Naive thymus-derived CD4-positive, alpha-beta T cell (primary cell): ENCODE results near the gene FIG4. TPM values are rescaled to one million over a fixed set of nuclear protein-coding genes. Genes with fewer than 3 reads are reported as not detected.

Experiments used
- ATAC-seq: fragments of 150-1000 bp; cut with Tn5 transposase; 2 replicates; pipeline ENCODE4 v1.10.0; 2021; ENCODE audit warnings: mild to moderate bottlenecking, moderate library complexity
- CTCF ChIA-PET: fragments of 350-600 bp; sonication (Branson Sonifier 250); formaldehyde crosslinking; loops from one replicate; lab custom pipeline; 2021; ENCODE audit warnings: antibody characterized with exemption; lab: Charles Lee
- POLR2A ChIA-PET: fragments of 350-600 bp; sonication (Branson Sonifier 250); formaldehyde crosslinking; loops from one replicate; lab custom pipeline; 2021; ENCODE audit warnings: antibody characterized with exemption, inconsistent platforms; lab: Charles Lee
- DNase-seq, 9 donors: peaks; one replicate each; pipeline versions ENCODE4 v3.0.0 to v3.0.0-alpha.2; 2020 to 2022; ENCODE audit warnings: mixed read lengths in 1 of 9
- H3K27ac ChIP-seq: one replicate; pipeline ENCODE4 v1.7.0; 2013; ENCODE audit warnings: mild to moderate bottlenecking, low read depth, low read length, moderate library complexity
- H3K27me3 ChIP-seq, 2 donors: one replicate each; pipeline ENCODE4 v1.7.0; 2013; ENCODE audit warnings: low read length in 2 of 2, mild to moderate bottlenecking in 2 of 2, moderate library complexity in 2 of 2; ENCODE audit not compliant: control insufficient read depth in 2 of 2, insufficient read depth in 2 of 2
- H3K36me3 ChIP-seq, 3 experiments: 1 replicate in 2 of 3; 2 replicates in 1 of 3; pipeline ENCODE4 v1.7.0; 2013; ENCODE audit warnings: low read length in 3 of 3, mild to moderate bottlenecking in 3 of 3, moderate library complexity in 1 of 3; ENCODE audit not compliant: insufficient read depth in 3 of 3, control insufficient read depth in 2 of 3
- H3K4me1 ChIP-seq, 2 donors: one replicate each; pipeline ENCODE4 v1.7.0; 2013; ENCODE audit warnings: low read length in 2 of 2, mild to moderate bottlenecking in 2 of 2, moderate library complexity in 1 of 2; ENCODE audit not compliant: control insufficient read depth in 2 of 2, insufficient read depth in 2 of 2
- H3K4me3 ChIP-seq: 2 replicates; pipeline ENCODE4 v1.7.0; 2013; ENCODE audit warnings: mild to moderate bottlenecking, low read length
- H3K9me3 ChIP-seq, 3 experiments: 1 replicate in 2 of 3; 2 replicates in 1 of 3; pipeline ENCODE4 v1.7.0; 2013; ENCODE audit warnings: low read length in 3 of 3; ENCODE audit not compliant: control insufficient read depth in 2 of 3
- H3K27ac Mint-ChIP-seq, 9 donors: one replicate each; pipeline ENCODE4 v1.8.0; 2020 to 2022; ENCODE audit warnings: mixed read lengths in 9 of 9, mild to moderate bottlenecking in 8 of 9, moderate library complexity in 5 of 9, inconsistent platforms in 2 of 9
- H3K27me3 Mint-ChIP-seq, 5 donors: one replicate each; pipeline ENCODE4 v1.8.0; 2021 to 2022; ENCODE audit warnings: mixed read lengths in 5 of 5, mild to moderate bottlenecking in 1 of 5
- H3K36me3 Mint-ChIP-seq, 5 donors: one replicate each; pipeline ENCODE4 v1.8.0; 2020 to 2022; ENCODE audit warnings: mixed read lengths in 5 of 5, mild to moderate bottlenecking in 3 of 5, inconsistent platforms in 1 of 5
- H3K4me1 Mint-ChIP-seq, 7 donors: one replicate each; pipeline ENCODE4 v1.8.0; 2020 to 2022; ENCODE audit warnings: mixed read lengths in 7 of 7, mild to moderate bottlenecking in 3 of 7, inconsistent platforms in 1 of 7
- H3K4me3 Mint-ChIP-seq, 10 donors: one replicate each; pipeline ENCODE4 v1.8.0; 2020 to 2022; ENCODE audit warnings: mild to moderate bottlenecking in 10 of 10, mixed read lengths in 10 of 10, moderate library complexity in 6 of 10, inconsistent platforms in 2 of 10
- H3K9me3 Mint-ChIP-seq, 11 donors: one replicate each; pipeline ENCODE4 v1.8.0; 2020 to 2022; ENCODE audit warnings: mixed read lengths in 11 of 11, mild to moderate bottlenecking in 4 of 11, inconsistent platforms in 1 of 11, moderate library complexity in 1 of 11
- intact Hi-C, 2 donors: fragments of 100-400 bp; cut with micrococcal nuclease; formaldehyde crosslinking; loops; one replicate each; pipeline ENCODE4 v1.15.1; 2023
- polyA plus RNA-seq, 2 donors: library from polyadenylated mRNA; unstranded; fragments of 300-500 nt; fragmentation: Illumina TruSeq; gene quantifications; one replicate each; pipeline ENCODE4 v1.2.3, GENCODE V29; 2021
- total RNA-seq, 6 experiments: library from RNA in 5 of 6; stranded (reverse) in 5 of 6; gene quantifications; 1 replicate in 5 of 6; 2 replicates in 1 of 6; pipeline ENCODE4 v1.2.3 and lab custom pipeline; 2021 to 2026

The FIG4 gene
- total and polyA plus RNA-seq, 7 experiments from 2014 or later, result 6.8 to 16.5 (median 13.4) TPM

GRCh38 chr6:109695468-109695867, 4.4 kb downstream of the FIG4 start:
- no peak overlapping the region for H3K4me3 Mint-ChIP-seq
- no peak overlapping the region for H3K27ac Mint-ChIP-seq
- intact Hi-C loops, result loop anchor here in 1 of 2 donors (10.0 kb wide), 1 partner anchor 1741 kb away; the partner anchor contains the start of gene SEC63
- DNase-seq (no peak), ATAC-seq (no peak)
- Histone ChIP-seq H3K36me3 (peaks cover 0 to 8% (median 0%) of the 10 kb centered on the region in 3 experiments), H3K27ac (no peak overlapping the region), H3K4me1 (peaks cover 7 to 12% of the 10 kb centered on the region in 2 donors), H3K9me3 (no peaks in the 10 kb centered on the region), H3K27me3 (no peaks in the 10 kb centered on the region), H3K4me3 (no peak overlapping the region)
- POLR2A ChIA-PET, result no interaction called here
- peaks cover 15 to 26% (median 22%) of the 10 kb centered on the region in 7 donors for H3K4me1 Mint-ChIP-seq
- CTCF ChIA-PET, result interaction anchor here (0.6 to 3.1 kb wide), 2 partner anchors 344 to 1436 kb away, joined by 4 to 12 read pairs; no protein-coding TSS in a partner anchor
- peaks cover 0 to 2% (median 0%) of the 10 kb centered on the region in 5 donors for H3K27me3 Mint-ChIP-seq
- H3K36me3 Mint-ChIP-seq, result peaks cover 9 to 16% (median 11%) of the 10 kb centered on the region in 5 donors
- peaks cover 0 to 6% (median 0%) of the 10 kb centered on the region in 11 donors for H3K9me3 Mint-ChIP-seq

- Histone ChIP-seq H3K27ac (no peak overlapping the region), H3K9me3 (no peaks in the 10 kb centered on the region), H3K27me3 (no peaks in the 10 kb centered on the region), H3K4me3 (no peak overlapping the region), H3K4me1 (peaks cover 7 to 12% of the 10 kb centered on the region in 2 donors), H3K36me3 (no peaks in the 10 kb centered on the region)
- Mint-ChIP-seq H3K27ac (peak overlapping the region in 1 of 9 donors; percentile 33), H3K36me3 (peaks cover 9 to 16% (median 11%) of the 10 kb centered on the region in 5 donors), H3K9me3 (peaks cover 0 to 6% (median 0%) of the 10 kb centered on the region in 11 donors), H3K4me1 (peaks cover 13 to 26% (median 22%) of the 10 kb centered on the region in 7 donors), H3K27me3 (no peaks in the 10 kb centered on the region), H3K4me3 (no peak overlapping the region)
- DNase-seq (no peak), ATAC-seq (no peak)
- CTCF ChIA-PET, result interaction anchor here (0.6 to 1.2 kb wide), 3 partner anchors 344 to 1437 kb away, joined by 3 to 4 read pairs (median 3); no protein-coding TSS in a partner anchor
- intact Hi-C loops, result loop anchor here in 1 of 2 donors (10.0 kb wide), 1 partner anchor 1742 kb away; the partner anchor contains the start of gene SEC63
- POLR2A ChIA-PET, result interaction anchor here (0.7 kb wide), 1 partner anchor 492 kb away, joined by 3 read pairs; no protein-coding TSS in a partner anchor
Observed at GRCh38 chr6:109696355-109696754, 5.3 kb downstream of the FIG4 start.

GRCh38 chr6:109701221-109701620, 10.1 kb downstream of the FIG4 start:
- H3K4me1 ChIP-seq, result no peaks in the 10 kb centered on the region
- POLR2A ChIA-PET, result no interaction called here
- H3K27ac Mint-ChIP-seq, result peak overlapping the region in 1 of 9 donors; percentile 0

GRCh38 chr6:109701774-109702173, 10.7 kb downstream of the FIG4 start:
- ChIA-PET CTCF (interaction anchor here (3.0 kb wide), 1 partner anchor 338 kb away, joined by 13 read pairs; no protein-coding TSS in a partner anchor), POLR2A (interaction anchor here (0.7 kb wide), 1 partner anchor 96 kb away, joined by 3 read pairs; no protein-coding TSS in a partner anchor)
- H3K27me3 Mint-ChIP-seq, result no peaks in the 10 kb centered on the region
- no peak overlapping the region for H3K4me3 ChIP-seq
- DNase-seq, result no peak
- ATAC-seq, result no peak
- H3K4me3 Mint-ChIP-seq, result no peak overlapping the region
- peaks cover 7 to 43% (median 30%) of the 10 kb centered on the region in 7 donors for H3K4me1 Mint-ChIP-seq
- peak overlapping the region in 1 of 9 donors; percentile 5 for H3K27ac Mint-ChIP-seq
- H3K36me3 ChIP-seq, result no peaks in the 10 kb centered on the region
- H3K9me3 ChIP-seq, result no peaks in the 10 kb centered on the region
- intact Hi-C loops, result no loop called here
- no peaks in the 10 kb centered on the region for H3K27me3 ChIP-seq
- no peak overlapping the region for H3K27ac ChIP-seq
- no peaks in the 10 kb centered on the region for H3K9me3 Mint-ChIP-seq
- no peaks in the 10 kb centered on the region for H3K4me1 ChIP-seq
- H3K36me3 Mint-ChIP-seq, result no peaks in the 10 kb centered on the region

More at GRCh38 chr6:109701221-109701620, 10.1 kb downstream of the FIG4 start:
- no peaks in the 10 kb centered on the region for H3K27me3 Mint-ChIP-seq
- peaks cover 0 to 3% (median 0%) of the 10 kb centered on the region in 11 donors for H3K9me3 Mint-ChIP-seq
- Histone ChIP-seq H3K27me3 (no peaks in the 10 kb centered on the region), H3K36me3 (no peaks in the 10 kb centered on the region), H3K27ac (no peak overlapping the region), H3K4me3 (no peak overlapping the region), H3K9me3 (no peaks in the 10 kb centered on the region)
- H3K4me1 Mint-ChIP-seq, result peaks cover 7 to 37% (median 27%) of the 10 kb centered on the region in 7 donors
- no peak overlapping the region for H3K4me3 Mint-ChIP-seq
- no peak for DNase-seq
- intact Hi-C loops, result no loop called here
- H3K36me3 Mint-ChIP-seq, result peaks cover 2 to 5% (median 3%) of the 10 kb centered on the region in 5 donors
- CTCF ChIA-PET, result interaction anchor here (1.2 to 3.0 kb wide), 2 partner anchors 10 to 338 kb away, joined by 3 to 13 read pairs; partner anchors contain the start of genes AK9 and FIG4
- no peak for ATAC-seq

- no peaks in the 10 kb centered on the region for H3K4me1 ChIP-seq
- H3K36me3 ChIP-seq, result no peaks in the 10 kb centered on the region
- H3K27ac ChIP-seq, result no peak overlapping the region
- Mint-ChIP-seq H3K27me3 (no peaks in the 10 kb centered on the region), H3K4me1 (peaks cover 7 to 48% (median 35%) of the 10 kb centered on the region in 7 donors), H3K27ac (no peak overlapping the region), H3K4me3 (no peak overlapping the region), H3K9me3 (no peaks in the 10 kb centered on the region), H3K36me3 (no peaks in the 10 kb centered on the region)
- DNase-seq, result no peak
- H3K4me3 ChIP-seq, result no peak overlapping the region
- CTCF ChIA-PET, result interaction anchor here (0.6 to 3.4 kb wide), 3 partner anchors 108 to 337 kb away, joined by 3 to 40 read pairs (median 13); no protein-coding TSS in a partner anchor
- ATAC-seq, result no peak
- POLR2A ChIA-PET, result no interaction called here
- intact Hi-C loops, result no loop called here
- no peaks in the 10 kb centered on the region for H3K9me3 ChIP-seq
- H3K27me3 ChIP-seq, result no peaks in the 10 kb centered on the region
Observed at GRCh38 chr6:109702791-109703190, 11.7 kb downstream of the FIG4 start.

GRCh38 chr6:109705258-109705657, 14.2 kb downstream of the FIG4 start:
- ATAC-seq, result peak; percentile 99
- Histone ChIP-seq H3K27ac (no peak overlapping the region), H3K27me3 (no peaks in the 10 kb centered on the region), H3K36me3 (no peaks in the 10 kb centered on the region), H3K4me1 (no peaks in the 10 kb centered on the region), H3K9me3 (no peaks in the 10 kb centered on the region), H3K4me3 (no peak overlapping the region)
- Mint-ChIP-seq H3K27ac (no peak overlapping the region), H3K9me3 (peaks cover 0 to 7% (median 0%) of the 10 kb centered on the region in 11 donors), H3K36me3 (peaks cover 0 to 19% (median 4%) of the 10 kb centered on the region in 5 donors), H3K4me1 (peaks cover 7 to 62% (median 38%) of the 10 kb centered on the region in 7 donors), H3K4me3 (no peak overlapping the region), H3K27me3 (no peaks in the 10 kb centered on the region)
- ChIA-PET CTCF (interaction anchor here (0.5 to 3.4 kb wide), 9 partner anchors 14 to 1008 kb away, joined by 3 to 40 read pairs (median 3); partner anchors contain the start of genes AK9 and FIG4), POLR2A (interaction anchor here (0.6 to 1.1 kb wide), 3 partner anchors 14 to 510 kb away, joined by 3 to 5 read pairs (median 3); partner anchors contain the start of genes AK9 and FIG4)
- peak; percentile 46 to 74 (median 61) for DNase-seq
- intact Hi-C loops, result loop anchor here (1.0 to 5.0 kb wide), 9 partner anchors 14 to 686 kb away; partner anchors contain the start of genes AK9 (in 2 of the 2), FIG4 (in 2 of the 2) and WASF1 (in 1 of the 2)
